ENCODE measurements around the gene PRKAB1.

DNA sequence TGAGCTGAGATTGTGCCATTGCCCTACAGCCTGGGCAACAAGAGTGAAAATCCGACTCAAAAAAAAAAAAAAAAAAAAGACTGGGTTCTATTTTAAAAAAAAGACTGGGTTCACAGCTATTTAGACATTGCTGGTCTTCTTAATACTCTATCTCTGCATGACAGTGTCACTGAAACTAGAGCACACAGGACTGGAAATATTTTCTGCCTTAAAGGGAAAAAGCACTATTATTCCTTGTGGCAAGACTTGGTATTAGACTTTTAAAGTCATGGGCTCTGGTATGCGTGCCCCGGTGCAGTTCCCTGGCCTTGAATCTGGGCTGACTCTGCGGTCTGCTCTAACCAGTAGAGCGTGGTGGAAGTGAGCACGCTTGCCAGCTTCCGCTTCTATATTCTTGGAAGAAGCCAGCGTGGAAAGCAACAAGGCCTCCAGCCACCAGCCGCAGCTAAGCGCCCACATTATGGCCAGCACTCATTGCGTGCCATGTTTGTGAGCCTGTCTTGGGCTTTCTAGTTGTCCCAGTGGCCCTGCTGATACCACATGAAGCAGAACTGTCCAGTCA, 31.3 kb downstream of the PRKAB1 start:
- TF ChIP-seq ZNF331 (CRISPR knock-in tag; IDR thresholded peaks at IDR 0.05; ENCODE audit: low read depth) = no peak
- no peak for TF ChIP-seq JUNB (IDR thresholded peaks at IDR 0.05; ENCODE audit: unreplicated experiment)
- TF ChIP-seq, protein P1, sequence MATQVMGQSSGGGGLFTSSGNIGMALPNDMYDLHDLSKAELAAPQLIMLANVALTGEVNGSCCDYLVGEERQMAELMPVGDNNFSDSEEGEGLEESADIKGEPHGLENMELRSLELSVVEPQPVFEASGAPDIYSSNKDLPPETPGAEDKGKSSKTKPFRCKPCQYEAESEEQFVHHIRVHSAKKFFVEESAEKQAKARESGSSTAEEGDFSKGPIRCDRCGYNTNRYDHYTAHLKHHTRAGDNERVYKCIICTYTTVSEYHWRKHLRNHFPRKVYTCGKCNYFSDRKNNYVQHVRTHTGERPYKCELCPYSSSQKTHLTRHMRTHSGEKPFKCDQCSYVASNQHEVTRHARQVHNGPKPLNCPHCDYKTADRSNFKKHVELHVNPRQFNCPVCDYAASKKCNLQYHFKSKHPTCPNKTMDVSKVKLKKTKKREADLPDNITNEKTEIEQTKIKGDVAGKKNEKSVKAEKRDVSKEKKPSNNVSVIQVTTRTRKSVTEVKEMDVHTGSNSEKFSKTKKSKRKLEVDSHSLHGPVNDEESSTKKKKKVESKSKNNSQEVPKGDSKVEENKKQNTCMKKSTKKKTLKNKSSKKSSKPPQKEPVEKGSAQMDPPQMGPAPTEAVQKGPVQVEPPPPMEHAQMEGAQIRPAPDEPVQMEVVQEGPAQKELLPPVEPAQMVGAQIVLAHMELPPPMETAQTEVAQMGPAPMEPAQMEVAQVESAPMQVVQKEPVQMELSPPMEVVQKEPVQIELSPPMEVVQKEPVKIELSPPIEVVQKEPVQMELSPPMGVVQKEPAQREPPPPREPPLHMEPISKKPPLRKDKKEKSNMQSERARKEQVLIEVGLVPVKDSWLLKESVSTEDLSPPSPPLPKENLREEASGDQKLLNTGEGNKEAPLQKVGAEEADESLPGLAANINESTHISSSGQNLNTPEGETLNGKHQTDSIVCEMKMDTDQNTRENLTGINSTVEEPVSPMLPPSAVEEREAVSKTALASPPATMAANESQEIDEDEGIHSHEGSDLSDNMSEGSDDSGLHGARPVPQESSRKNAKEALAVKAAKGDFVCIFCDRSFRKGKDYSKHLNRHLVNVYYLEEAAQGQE (IDR thresholded peaks at IDR 0.05; ENCODE audit: unreplicated experiment) = no peak
- TF ChIP-seq, protein P2, sequence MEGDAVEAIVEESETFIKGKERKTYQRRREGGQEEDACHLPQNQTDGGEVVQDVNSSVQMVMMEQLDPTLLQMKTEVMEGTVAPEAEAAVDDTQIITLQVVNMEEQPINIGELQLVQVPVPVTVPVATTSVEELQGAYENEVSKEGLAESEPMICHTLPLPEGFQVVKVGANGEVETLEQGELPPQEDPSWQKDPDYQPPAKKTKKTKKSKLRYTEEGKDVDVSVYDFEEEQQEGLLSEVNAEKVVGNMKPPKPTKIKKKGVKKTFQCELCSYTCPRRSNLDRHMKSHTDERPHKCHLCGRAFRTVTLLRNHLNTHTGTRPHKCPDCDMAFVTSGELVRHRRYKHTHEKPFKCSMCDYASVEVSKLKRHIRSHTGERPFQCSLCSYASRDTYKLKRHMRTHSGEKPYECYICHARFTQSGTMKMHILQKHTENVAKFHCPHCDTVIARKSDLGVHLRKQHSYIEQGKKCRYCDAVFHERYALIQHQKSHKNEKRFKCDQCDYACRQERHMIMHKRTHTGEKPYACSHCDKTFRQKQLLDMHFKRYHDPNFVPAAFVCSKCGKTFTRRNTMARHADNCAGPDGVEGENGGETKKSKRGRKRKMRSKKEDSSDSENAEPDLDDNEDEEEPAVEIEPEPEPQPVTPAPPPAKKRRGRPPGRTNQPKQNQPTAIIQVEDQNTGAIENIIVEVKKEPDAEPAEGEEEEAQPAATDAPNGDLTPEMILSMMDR (conservative IDR thresholded peaks at IDR 0.05; ENCODE audit: low read depth in 2 of 2) = no peak
- no peak for TF ChIP-seq NANOG (IDR thresholded peaks at IDR 0.05; ENCODE audit: borderline replicate concordance)
- no peak for TF ChIP-seq POLR2AphosphoS5 (IDR thresholded peaks at IDR 0.05; ENCODE audit: low read depth)

All from GM23338 (cell line).